ENCODE results near the gene SKP1. TPM values are rescaled to one million over a fixed set of nuclear protein-coding genes. Genes with fewer than 3 reads are reported as not detected.

SKP1 gene
- total RNA-seq: 285 and 340 TPM in 2 replicates

DNA sequence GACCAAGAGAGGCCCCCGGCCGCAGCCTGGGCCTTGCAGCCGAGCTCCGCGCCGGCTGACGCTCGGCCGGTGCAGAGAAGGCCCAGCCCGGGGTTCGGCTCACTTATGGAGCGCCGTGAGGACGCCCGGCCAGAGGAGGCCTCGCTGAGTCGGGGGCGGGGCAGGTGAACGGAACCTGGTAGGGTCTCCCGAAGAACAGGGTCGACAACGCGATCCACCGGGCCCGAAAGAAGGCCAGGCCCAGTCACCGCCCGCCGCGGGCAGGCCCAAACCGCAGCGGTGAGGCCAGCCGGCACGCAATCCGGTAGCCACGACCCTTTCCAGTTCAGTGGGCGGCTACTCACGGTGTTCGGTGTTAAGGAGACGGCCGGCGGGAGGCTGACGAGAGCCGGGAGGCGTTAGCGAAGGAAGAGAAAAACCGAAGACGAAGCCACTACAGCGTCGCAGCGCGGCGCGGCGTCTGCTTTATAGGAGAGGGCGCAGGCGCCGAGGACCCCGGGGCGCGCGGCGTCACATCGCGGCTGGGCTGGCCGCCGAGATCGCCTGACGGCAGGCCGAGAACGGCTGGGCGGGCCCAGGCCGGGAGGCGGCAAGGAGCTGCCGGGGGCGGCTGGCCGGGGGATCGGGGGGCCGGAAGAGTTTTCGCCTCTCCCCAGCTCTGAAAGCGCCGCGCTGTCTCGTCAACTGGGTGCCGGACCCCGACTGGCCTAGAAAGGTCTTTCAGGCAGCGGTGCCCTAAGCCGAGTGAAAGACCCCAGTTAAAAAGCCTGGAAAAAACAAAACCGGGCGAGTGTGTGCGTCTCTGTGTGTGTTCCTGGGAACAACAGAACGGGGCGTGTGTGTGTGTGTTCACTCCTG, at the start of gene SKP1:
TSS of gene SKP1 (minus strand) at position 440 of the 858 bp plus-strand sequence. CDS start 2,928 bp downstream, outside the sequence.

GRCh38 chr5:134225780-134226440, 49.2 kb upstream of the SKP1 start, which contains the start of gene PPP2CA:
Gene PPP2CA (minus strand): TSS chr5:134226073. CDS start chr5:134225861, 212 bp downstream.

GRCh38 chr5:134113902-134114875, 62.6 kb downstream of the SKP1 start, which contains the start of gene TCF7:
Gene TCF7 (plus strand): TSS chr5:134114681. CDS start chr5:134114907, 226 bp downstream.

Other genes with a start within 250 kb of the SKP1 start
- gene C5orf15, start 208.3 kb downstream of the SKP1 start, total RNA-seq: 74.7 and 80.8 TPM in 2 replicates
- gene VDAC1, start 172.0 kb downstream of the SKP1 start, total RNA-seq: 316 and 336 TPM in 2 replicates
- gene TCF7, start 62.3 kb downstream of the SKP1 start, total RNA-seq: under 0.01 TPM in 1 of 2 replicates, not detected in the other
- 116 and 154 TPM in 2 replicates for gene PPP2CA, start 49.1 kb upstream of the SKP1 start, total RNA-seq
- 1.3 and 4.2 TPM in 2 replicates for gene CDKL3, start 190.2 kb upstream of the SKP1 start, total RNA-seq
- 28.5 and 29.6 TPM in 2 replicates for gene UBE2B, start 194.6 kb upstream of the SKP1 start, total RNA-seq
- 20.6 and 38.8 TPM in 2 replicates for gene CDKN2AIPNL, start 234.9 kb upstream of the SKP1 start, total RNA-seq

All from cardiac atrium fibroblast (primary cell).